ENCODE data around the gene PCK1. TPM values are rescaled to one million over a fixed set of nuclear protein-coding genes. Genes with fewer than 3 reads are reported as not detected.

Gene PCK1
- total and polyA plus RNA-seq, 2 of the 13 experiments (the other 11 are each of a cell fraction or from before 2014, with no cell fraction given), result 6.5 to 12.6 TPM

DNA sequence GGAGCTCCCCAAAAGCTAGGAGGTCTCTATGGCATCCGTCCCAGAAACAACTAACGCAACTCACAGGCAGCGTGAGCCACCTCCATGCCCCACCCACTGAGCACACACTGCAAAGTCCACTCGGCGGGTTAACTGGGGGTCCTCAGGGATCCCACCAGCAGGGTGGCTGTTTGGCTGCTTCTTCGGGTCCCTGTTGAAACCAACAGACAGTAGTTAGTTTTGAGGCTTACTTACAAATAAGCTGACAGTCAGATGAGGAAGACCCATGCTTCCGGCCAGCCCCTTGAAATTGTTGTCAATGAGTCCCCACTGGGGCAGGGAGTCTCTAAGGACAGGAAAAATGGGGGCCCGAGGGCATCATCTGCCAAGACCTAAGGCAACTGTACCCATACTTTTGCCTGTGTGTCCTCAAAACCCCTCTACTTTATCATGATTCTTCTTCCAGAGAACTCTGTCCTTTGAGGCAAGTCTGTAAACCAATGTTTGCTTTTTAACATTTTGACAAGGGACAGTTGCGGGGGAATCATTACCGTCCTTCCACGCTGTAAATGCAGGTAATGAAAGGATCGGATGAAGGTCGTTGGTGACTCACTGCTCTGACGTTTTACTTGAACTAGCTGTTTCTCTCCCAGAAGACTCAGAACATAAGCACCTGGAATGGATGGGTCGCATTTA is 2.2 kb upstream of the PCK1 start (continued):
- TF ChIP-seq, protein P1, sequence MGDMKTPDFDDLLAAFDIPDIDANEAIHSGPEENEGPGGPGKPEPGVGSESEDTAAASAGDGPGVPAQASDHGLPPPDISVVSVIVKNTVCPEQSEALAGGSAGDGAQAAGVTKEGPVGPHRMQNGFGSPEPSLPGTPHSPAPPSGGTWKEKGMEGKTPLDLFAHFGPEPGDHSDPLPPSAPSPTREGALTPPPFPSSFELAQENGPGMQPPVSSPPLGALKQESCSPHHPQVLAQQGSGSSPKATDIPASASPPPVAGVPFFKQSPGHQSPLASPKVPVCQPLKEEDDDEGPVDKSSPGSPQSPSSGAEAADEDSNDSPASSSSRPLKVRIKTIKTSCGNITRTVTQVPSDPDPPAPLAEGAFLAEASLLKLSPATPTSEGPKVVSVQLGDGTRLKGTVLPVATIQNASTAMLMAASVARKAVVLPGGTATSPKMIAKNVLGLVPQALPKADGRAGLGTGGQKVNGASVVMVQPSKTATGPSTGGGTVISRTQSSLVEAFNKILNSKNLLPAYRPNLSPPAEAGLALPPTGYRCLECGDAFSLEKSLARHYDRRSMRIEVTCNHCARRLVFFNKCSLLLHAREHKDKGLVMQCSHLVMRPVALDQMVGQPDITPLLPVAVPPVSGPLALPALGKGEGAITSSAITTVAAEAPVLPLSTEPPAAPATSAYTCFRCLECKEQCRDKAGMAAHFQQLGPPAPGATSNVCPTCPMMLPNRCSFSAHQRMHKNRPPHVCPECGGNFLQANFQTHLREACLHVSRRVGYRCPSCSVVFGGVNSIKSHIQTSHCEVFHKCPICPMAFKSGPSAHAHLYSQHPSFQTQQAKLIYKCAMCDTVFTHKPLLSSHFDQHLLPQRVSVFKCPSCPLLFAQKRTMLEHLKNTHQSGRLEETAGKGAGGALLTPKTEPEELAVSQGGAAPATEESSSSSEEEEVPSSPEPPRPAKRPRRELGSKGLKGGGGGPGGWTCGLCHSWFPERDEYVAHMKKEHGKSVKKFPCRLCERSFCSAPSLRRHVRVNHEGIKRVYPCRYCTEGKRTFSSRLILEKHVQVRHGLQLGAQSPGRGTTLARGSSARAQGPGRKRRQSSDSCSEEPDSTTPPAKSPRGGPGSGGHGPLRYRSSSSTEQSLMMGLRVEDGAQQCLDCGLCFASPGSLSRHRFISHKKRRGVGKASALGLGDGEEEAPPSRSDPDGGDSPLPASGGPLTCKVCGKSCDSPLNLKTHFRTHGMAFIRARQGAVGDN (CRISPR knock-in tag; IDR thresholded peaks at IDR 0.05), result peak; percentile 66
- TF ChIP-seq NR2F2 (IDR thresholded peaks at IDR 0.05; ENCODE audit: borderline replicate concordance, low read depth), result peak; percentile 44; the same call in 1 of the 2 replicates
- peak; percentile 39; the same call in 1 of the 2 replicates for TF ChIP-seq MXD4 (CRISPR knock-in tag; IDR thresholded peaks at IDR 0.05)
- TF ChIP-seq ASH2L (IDR thresholded peaks at IDR 0.05; ENCODE audit: insufficient read length, low read depth, low read length), result peak; percentile 56
- TF ChIP-seq MED13 (CRISPR knock-in tag; IDR thresholded peaks at IDR 0.05), result no peak
- TF ChIP-seq, protein P2, sequence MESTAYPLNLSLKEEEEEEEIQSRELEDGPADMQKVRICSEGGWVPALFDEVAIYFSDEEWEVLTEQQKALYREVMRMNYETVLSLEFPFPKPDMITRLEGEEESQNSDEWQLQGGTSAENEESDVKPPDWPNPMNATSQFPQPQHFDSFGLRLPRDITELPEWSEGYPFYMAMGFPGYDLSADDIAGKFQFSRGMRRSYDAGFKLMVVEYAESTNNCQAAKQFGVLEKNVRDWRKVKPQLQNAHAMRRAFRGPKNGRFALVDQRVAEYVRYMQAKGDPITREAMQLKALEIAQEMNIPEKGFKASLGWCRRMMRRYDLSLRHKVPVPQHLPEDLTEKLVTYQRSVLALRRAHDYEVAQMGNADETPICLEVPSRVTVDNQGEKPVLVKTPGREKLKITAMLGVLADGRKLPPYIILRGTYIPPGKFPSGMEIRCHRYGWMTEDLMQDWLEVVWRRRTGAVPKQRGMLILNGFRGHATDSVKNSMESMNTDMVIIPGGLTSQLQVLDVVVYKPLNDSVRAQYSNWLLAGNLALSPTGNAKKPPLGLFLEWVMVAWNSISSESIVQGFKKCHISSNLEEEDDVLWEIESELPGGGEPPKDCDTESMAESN (CRISPR knock-in tag; conservative IDR thresholded peaks at IDR 0.05), result peak; percentile 52; the same call in 1 of the 2 replicates
- TF ChIP-seq SMAD3 (CRISPR knock-in tag; IDR thresholded peaks at IDR 0.05), result peak; percentile 52; the same call in 1 of the 2 replicates
- TF ChIP-seq, protein P3, sequence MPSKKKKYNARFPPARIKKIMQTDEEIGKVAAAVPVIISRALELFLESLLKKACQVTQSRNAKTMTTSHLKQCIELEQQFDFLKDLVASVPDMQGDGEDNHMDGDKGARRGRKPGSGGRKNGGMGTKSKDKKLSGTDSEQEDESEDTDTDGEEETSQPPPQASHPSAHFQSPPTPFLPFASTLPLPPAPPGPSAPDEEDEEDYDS (CRISPR knock-in tag; IDR thresholded peaks at IDR 0.05), result 0 out of 2 replicates have a peak, but pooled peaks have one; percentile 15
- TF ChIP-seq, protein P4, sequence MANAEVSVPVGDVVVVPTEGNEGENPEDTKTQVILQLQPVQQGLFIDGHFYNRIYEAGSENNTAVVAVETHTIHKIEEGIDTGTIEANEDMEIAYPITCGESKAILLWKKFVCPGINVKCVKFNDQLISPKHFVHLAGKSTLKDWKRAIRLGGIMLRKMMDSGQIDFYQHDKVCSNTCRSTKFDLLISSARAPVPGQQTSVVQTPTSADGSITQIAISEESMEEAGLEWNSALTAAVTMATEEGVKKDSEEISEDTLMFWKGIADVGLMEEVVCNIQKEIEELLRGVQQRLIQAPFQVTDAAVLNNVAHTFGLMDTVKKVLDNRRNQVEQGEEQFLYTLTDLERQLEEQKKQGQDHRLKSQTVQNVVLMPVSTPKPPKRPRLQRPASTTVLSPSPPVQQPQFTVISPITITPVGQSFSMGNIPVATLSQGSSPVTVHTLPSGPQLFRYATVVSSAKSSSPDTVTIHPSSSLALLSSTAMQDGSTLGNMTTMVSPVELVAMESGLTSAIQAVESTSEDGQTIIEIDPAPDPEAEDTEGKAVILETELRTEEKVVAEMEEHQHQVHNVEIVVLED (CRISPR knock-in tag; IDR thresholded peaks at IDR 0.05; ENCODE audit: borderline replicate concordance), result 0 out of 2 replicates have a peak, but pooled peaks have one; percentile 11
- TF ChIP-seq, protein P5, sequence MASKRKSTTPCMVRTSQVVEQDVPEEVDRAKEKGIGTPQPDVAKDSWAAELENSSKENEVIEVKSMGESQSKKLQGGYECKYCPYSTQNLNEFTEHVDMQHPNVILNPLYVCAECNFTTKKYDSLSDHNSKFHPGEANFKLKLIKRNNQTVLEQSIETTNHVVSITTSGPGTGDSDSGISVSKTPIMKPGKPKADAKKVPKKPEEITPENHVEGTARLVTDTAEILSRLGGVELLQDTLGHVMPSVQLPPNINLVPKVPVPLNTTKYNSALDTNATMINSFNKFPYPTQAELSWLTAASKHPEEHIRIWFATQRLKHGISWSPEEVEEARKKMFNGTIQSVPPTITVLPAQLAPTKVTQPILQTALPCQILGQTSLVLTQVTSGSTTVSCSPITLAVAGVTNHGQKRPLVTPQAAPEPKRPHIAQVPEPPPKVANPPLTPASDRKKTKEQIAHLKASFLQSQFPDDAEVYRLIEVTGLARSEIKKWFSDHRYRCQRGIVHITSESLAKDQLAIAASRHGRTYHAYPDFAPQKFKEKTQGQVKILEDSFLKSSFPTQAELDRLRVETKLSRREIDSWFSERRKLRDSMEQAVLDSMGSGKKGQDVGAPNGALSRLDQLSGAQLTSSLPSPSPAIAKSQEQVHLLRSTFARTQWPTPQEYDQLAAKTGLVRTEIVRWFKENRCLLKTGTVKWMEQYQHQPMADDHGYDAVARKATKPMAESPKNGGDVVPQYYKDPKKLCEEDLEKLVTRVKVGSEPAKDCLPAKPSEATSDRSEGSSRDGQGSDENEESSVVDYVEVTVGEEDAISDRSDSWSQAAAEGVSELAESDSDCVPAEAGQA (IDR thresholded peaks at IDR 0.05; ENCODE audit: low read depth), result peak; percentile 57; the same call in 1 of the 2 replicates
- TF ChIP-seq, protein P5 (CRISPR knock-in tag; IDR thresholded peaks at IDR 0.05; ENCODE audit: borderline replicate concordance), result no peak
- no peak for TF ChIP-seq ZNF563 (CRISPR knock-in tag; IDR thresholded peaks at IDR 0.05)
- peak; percentile 94; the same call in 1 of the 2 replicates for TF ChIP-seq ZNF598 (CRISPR knock-in tag; IDR thresholded peaks at IDR 0.05; ENCODE audit: borderline replicate concordance)
